OCI-LY1 (cell line): ENCODE data around the gene SSBP2.

Source experiments
- CTCF ChIP-seq: fragments of 200-600 bp; sonication (generic), shearing (Covaris generic); IDR thresholded peaks from 2 replicates; pipeline ENCODE4 v1.5.1; 2017; ENCODE audit warnings: mild to moderate bottlenecking, antibody characterized with exemption, low read length, moderate library complexity, mixed read lengths
- EZH2 ChIP-seq: fragments of 200-600 bp; sonication (generic), shearing (Covaris generic); IDR thresholded peaks from 2 replicates; pipeline ENCODE4 v1.8.0; 2017; ENCODE audit warnings: borderline replicate concordance, mixed run types, mild to moderate bottlenecking, antibody characterized with exemption, low read length, moderate library complexity, mixed read lengths

- TF ChIP-seq CTCF (no peak), EZH2 (no peak)
Observed at GRCh38 chr5:81534441-81534840, 216.5 kb downstream of the SSBP2 start.
